ENCODE measurements around the gene TICAM2. TPM values are rescaled to one million over a fixed set of nuclear protein-coding genes. Genes with fewer than 3 reads are reported as not detected.

The TICAM2 gene
- total and polyA plus RNA-seq, 2 of the 8 experiments (the other 6 are each of a cell fraction or from before 2014, with no cell fraction given) = 0.02 TPM; not detected in 1

GRCh38 chr5:115636008-115636407, 33.7 kb upstream of the TICAM2 start:
- H2BK20ac ChIP-seq (ENCODE audit: low read length) = no peak overlapping the region
- no peak overlapping the region for H4K91ac ChIP-seq (replicated peaks; ENCODE audit: insufficient read length, low read length)
- no peak overlapping the region for H4K5ac ChIP-seq (ENCODE audit: insufficient read length, low read depth, low read length)
- H3K18ac ChIP-seq (ENCODE audit: extremely low read depth, low read length) = no peak overlapping the region
- H3K56ac ChIP-seq (replicated peaks; ENCODE audit: insufficient read length, low read depth, low read length) = no peak overlapping the region
- H3K9ac ChIP-seq (replicated peaks in 1 of 4; ENCODE audit: extremely low read depth in 1 of 4, low read depth in 3 of 4, low read length in 3 of 4) = no peak overlapping the region
- no peak overlapping the region for H3K4ac ChIP-seq (replicated peaks; ENCODE audit: insufficient read length, low read depth, low read length)
- POLR2A ChIA-PET (ENCODE audit: partially characterized antibody) = interaction anchor here (2.5 kb wide), 1 partner anchor 205 kb away, joined by 8 read pairs; the partner anchor contains the start of genes AP3S1 and ATG12
- no peak overlapping the region for H2AK5ac ChIP-seq (ENCODE audit: low read depth, low read length)
- no peak overlapping the region for H3K4me2 ChIP-seq (ENCODE audit: insufficient read depth in 1 of 2, low read depth in 2 of 2, low read length in 2 of 2)
- H4K8ac ChIP-seq (ENCODE audit: extremely low read depth, insufficient read depth, low read length) = no peak overlapping the region
- no peaks in the 10 kb centered on the region for H3K9me3 ChIP-seq (ENCODE audit: insufficient read depth in 2 of 2, low read depth in 1 of 2, low read length in 1 of 2)
- H3K4me3 ChIP-seq (ENCODE audit: extremely low read depth in 1 of 4, insufficient read depth in 2 of 4, low read depth in 3 of 4, low read length in 4 of 4) = no peak overlapping the region
- H3K4me1 ChIP-seq (replicated peaks in 1 of 4; ENCODE audit: control insufficient read depth in 3 of 4, insufficient read depth in 4 of 4, low read length in 3 of 4) = peaks cover 0 to 16% (median 7%) of the 10 kb centered on the region in 4 experiments; a peak in 4 of 7 replicates
- 90% methylated on average over 1 of the region's 1 CpG; no CpG with 5 or more reads in 1 of the 2 experiments for WGBS, 2 experiments (ENCODE audit: extremely low coverage in 1 of 2, insufficient coverage in 1 of 2, insufficient read length in 1 of 2, insufficient replicate concordance in 2 of 2, low coverage in 1 of 2, low lambda C conversion rate in 2 of 2, missing lambda C conversion rate in 1 of 2)
- H4K20me1 ChIP-seq (replicated peaks in 1 of 2; ENCODE audit: control insufficient read depth in 1 of 2, insufficient read depth in 2 of 2, low read length in 2 of 2) = no peaks in the 10 kb centered on the region
- H2BK15ac ChIP-seq (ENCODE audit: low read length) = no peak overlapping the region
- no peak overlapping the region for H3K27ac ChIP-seq (ENCODE audit: low read depth, low read length)
- H3K23me2 ChIP-seq (ENCODE audit: low read depth, low read length) = no peaks in the 10 kb centered on the region
- no peak overlapping the region for H2AFZ ChIP-seq (ENCODE audit: low read length)
- TF ChIP-seq PHF8 (conservative IDR thresholded peaks at IDR 0.05; ENCODE audit: low read depth, low read length) (no peak), SAP30 (IDR thresholded peaks at IDR 0.05; ENCODE audit: insufficient read depth, insufficient replicate concordance, low read length) (no peak), TCF12 (IDR thresholded peaks at IDR 0.05; ENCODE audit: low read depth, low read length) (no peak), RXRA (IDR thresholded peaks at IDR 0.05; ENCODE audit: insufficient read depth, low read depth, low read length) (no peak), CREB1 (IDR thresholded peaks at IDR 0.05) (no peak), SP4 (IDR thresholded peaks at IDR 0.05; ENCODE audit: low read length) (no peak), BCL11A (IDR thresholded peaks at IDR 0.05; ENCODE audit: low read depth in 2 of 2, low read length in 2 of 2) (no peak)
- H2BK5ac ChIP-seq (ENCODE audit: low read depth, low read length) = no peak overlapping the region
- H3K36me3 ChIP-seq (ENCODE audit: control insufficient read depth in 2 of 4, insufficient read depth in 4 of 4, low read length in 3 of 4) = no peaks in the 10 kb centered on the region
- H3K79me2 ChIP-seq (ENCODE audit: control insufficient read depth in 1 of 2, insufficient read depth in 2 of 2, low read length in 2 of 2) = peaks cover 0 to 4% of the 10 kb centered on the region in 2 experiments; a peak in 1 of 4 replicates
- H3K79me1 ChIP-seq (ENCODE audit: low read depth, low read length) = no peaks in the 10 kb centered on the region
- CTCF ChIA-PET (ENCODE audit: partially characterized antibody) = interaction anchor here (0.6 to 3.4 kb wide), 17 partner anchors 8 to 433 kb away, joined by 3 to 26 read pairs (median 4); partner anchors contain the start of genes AP3S1 and ATG12
- H3K14ac ChIP-seq (ENCODE audit: insufficient read length) = no peak overlapping the region
- DNase-seq (ENCODE audit: low read depth in 1 of 2, low spot score in 2 of 2) (no peak), FAIRE-seq (no peak)
- H2BK12ac ChIP-seq (ENCODE audit: low read depth, low read length) = no peak overlapping the region
- H3K27me3 ChIP-seq (replicated peaks in 1 of 4; ENCODE audit: control insufficient read depth in 3 of 4, extremely low read depth in 1 of 4, insufficient read depth in 3 of 4, low read length in 3 of 4) = no peaks in the 10 kb centered on the region
- no peak overlapping the region for H2BK120ac ChIP-seq (replicated peaks; ENCODE audit: low read depth, low read length)
- H3K23ac ChIP-seq (ENCODE audit: insufficient read length) = no peak overlapping the region

Measured in H1 (cell line).